ENCODE measurements around the gene PCBP3. TPM values are rescaled to one million over a fixed set of nuclear protein-coding genes. Genes with fewer than 3 reads are reported as not detected.

PCBP3 gene
- total and polyA plus RNA-seq, 10 of the 15 experiments (the other 5 are each of a cell fraction or from before 2014, with no cell fraction given): 0.09 to 1.3 (median 0.46) TPM; not detected in 3

DNA sequence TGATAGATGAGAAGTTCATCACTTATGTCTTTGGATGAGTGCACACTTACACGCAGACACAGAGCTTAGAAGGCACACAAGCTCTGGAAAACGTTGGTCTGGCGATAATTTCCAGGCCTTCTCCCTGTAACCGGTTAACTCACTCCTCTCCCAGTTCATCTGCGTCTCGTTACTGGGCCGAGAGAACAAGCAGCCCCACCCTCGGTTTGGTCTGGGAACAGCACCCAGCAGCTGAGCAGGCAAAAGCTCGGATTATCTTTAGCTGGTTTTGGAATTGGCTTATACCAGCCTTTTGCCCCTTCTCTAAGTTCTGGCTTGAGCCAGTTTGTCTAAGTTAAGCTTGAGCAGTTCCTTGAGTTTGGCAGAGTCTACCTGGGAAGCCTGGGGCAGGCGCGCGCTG, 310.7 kb downstream of the PCBP3 start:
- Histone ChIP-seq H3K9me3 (replicated peaks; ENCODE audit: control insufficient read depth, insufficient read depth, low read length) (no peaks in the 10 kb centered on the region; the same call in 2 of the 3 replicates), H2AFZ (ENCODE audit: control insufficient read depth, low read depth, low read length) (no peak overlapping the region), H3K79me2 (ENCODE audit: control insufficient read depth, insufficient read depth, low read length) (no peaks in the 10 kb centered on the region), H4K20me1 (ENCODE audit: control insufficient read depth, insufficient read depth) (no peaks in the 10 kb centered on the region), H3K9ac (ENCODE audit: control insufficient read depth, insufficient read depth, low read length) (no peak overlapping the region), H3K27me3 (replicated peaks in 1 of 2; ENCODE audit: control insufficient read depth in 2 of 2, insufficient read depth in 2 of 2, low read length in 1 of 2) (no peaks in the 10 kb centered on the region), H3K4me2 (ENCODE audit: control insufficient read depth, insufficient read depth) (no peak overlapping the region), H3K27ac (ENCODE audit: control insufficient read depth, insufficient read depth) (no peak overlapping the region), H3K4me1 (ENCODE audit: control insufficient read depth, insufficient read depth, low read length) (no peaks in the 10 kb centered on the region), H3K36me3 (ENCODE audit: control insufficient read depth in 2 of 2, insufficient read depth in 2 of 2, low read length in 1 of 2) (no peaks in the 10 kb centered on the region), H3K4me3 (no peak overlapping the region)
- SMC1A ChIA-PET (ENCODE audit: uncharacterized antibody, unreplicated experiment): no interaction called here
- BruUV-seq (replicated peaks): no TSS peak
- TF ChIP-seq NFXL1 (IDR thresholded peaks at IDR 0.05; ENCODE audit: borderline replicate concordance) (no peak), ZZZ3 (IDR thresholded peaks at IDR 0.05; ENCODE audit: control insufficient read depth, insufficient read length, low read depth) (no peak), POLR2A (IDR thresholded peaks at IDR 0.05; ENCODE audit: low read depth, low read length) (no peak), SPI1 (IDR thresholded peaks at IDR 0.05; ENCODE audit: borderline replicate concordance, insufficient read depth, low read depth, low read length) (no peak), SREBF2 (IDR thresholded peaks at IDR 0.05; ENCODE audit: low read length) (no peak), GATAD2B (conservative IDR thresholded peaks at IDR 0.05; ENCODE audit: low read depth) (no peak), GABPA (IDR thresholded peaks at IDR 0.05; ENCODE audit: low read depth) (no peak), TAF1 (IDR thresholded peaks at IDR 0.05; ENCODE audit: borderline replicate concordance, low read depth, low read length) (no peak), RAD51 (IDR thresholded peaks at IDR 0.05) (no peak)
- intact Hi-C loops (cut with micrococcal nuclease; ENCODE audit: unreplicated experiment) (no loop called here), in situ Hi-C loops (cut with MboI) (no loop called here)
- RAD21 ChIA-PET (ENCODE audit: unreplicated experiment): no interaction called here
- POLR2A ChIA-PET: no interaction called here
- FAIRE-seq (no peak), DNase-seq (ENCODE audit: low read depth, low spot score) (no peak), ATAC-seq (no peak)
- CTCF ChIA-PET: no interaction called here
- 49% methylated on average over 12 of the region's 12 CpGs for WGBS (ENCODE audit: insufficient coverage, insufficient replicate concordance, low lambda C conversion rate, missing lambda C conversion rate)

DNA sequence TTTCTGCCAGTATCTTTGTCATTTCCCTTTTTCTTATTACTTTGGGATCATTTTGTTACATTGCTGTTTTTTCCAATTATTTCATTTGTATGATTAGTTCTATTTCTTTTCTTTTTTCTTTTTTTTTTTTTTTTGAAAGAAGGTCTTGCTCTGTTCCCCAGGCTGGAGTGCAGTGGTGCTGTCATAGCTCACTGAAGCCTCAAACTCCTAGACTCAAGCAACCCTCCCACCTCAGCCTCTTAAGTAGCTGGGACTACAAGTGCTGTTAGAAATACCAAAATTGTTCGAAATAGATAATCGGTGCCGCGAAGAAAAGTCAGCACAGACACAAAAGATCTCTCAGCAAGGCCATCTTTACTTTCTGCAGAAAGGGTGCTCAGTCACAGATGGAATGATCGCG, 311.4 kb downstream of the PCBP3 start:
- H3K27ac ChIP-seq (ENCODE audit: control insufficient read depth, insufficient read depth): no peak overlapping the region
- 76% methylated on average over 6 of the region's 6 CpGs for WGBS (ENCODE audit: insufficient coverage, insufficient replicate concordance, low lambda C conversion rate, missing lambda C conversion rate)
- in situ Hi-C loops (cut with MboI): no loop called here

More for the DNA sequence above, 311.4 kb downstream of the PCBP3 start:
- Histone ChIP-seq H3K9ac (ENCODE audit: control insufficient read depth, insufficient read depth, low read length) (no peak overlapping the region), H3K79me2 (ENCODE audit: control insufficient read depth, insufficient read depth, low read length) (no peaks in the 10 kb centered on the region), H3K4me1 (ENCODE audit: control insufficient read depth, insufficient read depth, low read length) (no peaks in the 10 kb centered on the region), H3K36me3 (ENCODE audit: control insufficient read depth in 2 of 2, insufficient read depth in 2 of 2, low read length in 1 of 2) (no peaks in the 10 kb centered on the region), H4K20me1 (ENCODE audit: control insufficient read depth, insufficient read depth) (no peaks in the 10 kb centered on the region), H3K4me2 (ENCODE audit: control insufficient read depth, insufficient read depth) (no peak overlapping the region), H3K9me3 (replicated peaks; ENCODE audit: control insufficient read depth, insufficient read depth, low read length) (peaks cover 1% of the 10 kb centered on the region; the same call in 1 of the 3 replicates), H3K27me3 (replicated peaks in 1 of 2; ENCODE audit: control insufficient read depth in 2 of 2, insufficient read depth in 2 of 2, low read length in 1 of 2) (no peaks in the 10 kb centered on the region), H2AFZ (ENCODE audit: control insufficient read depth, low read depth, low read length) (no peak overlapping the region), H3K4me3 (no peak overlapping the region)
- FAIRE-seq (no peak), DNase-seq (ENCODE audit: low read depth, low spot score) (no peak), ATAC-seq (no peak)
- no TSS peak for BruUV-seq (replicated peaks)
- CTCF ChIA-PET: no interaction called here
- SMC1A ChIA-PET (ENCODE audit: uncharacterized antibody, unreplicated experiment): no interaction called here
- POLR2A ChIA-PET: no interaction called here
- intact Hi-C loops (cut with micrococcal nuclease; ENCODE audit: unreplicated experiment): no loop called here
- RAD21 ChIA-PET (ENCODE audit: unreplicated experiment): no interaction called here
- TF ChIP-seq, protein P1, sequence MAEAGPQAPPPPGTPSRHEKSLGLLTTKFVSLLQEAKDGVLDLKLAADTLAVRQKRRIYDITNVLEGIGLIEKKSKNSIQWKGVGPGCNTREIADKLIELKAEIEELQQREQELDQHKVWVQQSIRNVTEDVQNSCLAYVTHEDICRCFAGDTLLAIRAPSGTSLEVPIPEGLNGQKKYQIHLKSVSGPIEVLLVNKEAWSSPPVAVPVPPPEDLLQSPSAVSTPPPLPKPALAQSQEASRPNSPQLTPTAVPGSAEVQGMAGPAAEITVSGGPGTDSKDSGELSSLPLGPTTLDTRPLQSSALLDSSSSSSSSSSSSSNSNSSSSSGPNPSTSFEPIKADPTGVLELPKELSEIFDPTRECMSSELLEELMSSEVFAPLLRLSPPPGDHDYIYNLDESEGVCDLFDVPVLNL (IDR thresholded peaks at IDR 0.05; ENCODE audit: low read depth, low read length): no peak
- TF ChIP-seq, protein P2, sequence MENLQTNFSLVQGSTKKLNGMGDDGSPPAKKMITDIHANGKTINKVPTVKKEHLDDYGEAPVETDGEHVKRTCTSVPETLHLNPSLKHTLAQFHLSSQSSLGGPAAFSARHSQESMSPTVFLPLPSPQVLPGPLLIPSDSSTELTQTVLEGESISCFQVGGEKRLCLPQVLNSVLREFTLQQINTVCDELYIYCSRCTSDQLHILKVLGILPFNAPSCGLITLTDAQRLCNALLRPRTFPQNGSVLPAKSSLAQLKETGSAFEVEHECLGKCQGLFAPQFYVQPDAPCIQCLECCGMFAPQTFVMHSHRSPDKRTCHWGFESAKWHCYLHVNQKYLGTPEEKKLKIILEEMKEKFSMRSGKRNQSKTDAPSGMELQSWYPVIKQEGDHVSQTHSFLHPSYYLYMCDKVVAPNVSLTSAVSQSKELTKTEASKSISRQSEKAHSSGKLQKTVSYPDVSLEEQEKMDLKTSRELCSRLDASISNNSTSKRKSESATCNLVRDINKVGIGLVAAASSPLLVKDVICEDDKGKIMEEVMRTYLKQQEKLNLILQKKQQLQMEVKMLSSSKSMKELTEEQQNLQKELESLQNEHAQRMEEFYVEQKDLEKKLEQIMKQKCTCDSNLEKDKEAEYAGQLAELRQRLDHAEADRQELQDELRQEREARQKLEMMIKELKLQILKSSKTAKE (IDR thresholded peaks at IDR 0.05; ENCODE audit: low read depth, poor library complexity, severe bottlenecking): no peak
- TF ChIP-seq MTA2 (IDR thresholded peaks at IDR 0.05; ENCODE audit: low read depth): no peak
- TF ChIP-seq BCL11A (IDR thresholded peaks at IDR 0.05; ENCODE audit: low read depth, low read length): no peak
- TF ChIP-seq KAT2A (conservative IDR thresholded peaks at IDR 0.05; ENCODE audit: control insufficient read depth, low read depth, low read length): no peak
- TF ChIP-seq RFX5 (IDR thresholded peaks at IDR 0.05; ENCODE audit: low read depth, low read length): no peak
- TF ChIP-seq NR2C1 (IDR thresholded peaks at IDR 0.05): no peak

All from GM12878 (cell line).